ENCODE data around the gene FARP1.

FARP1 gene

GRCh38 chr13:98204546-98204945, 61.7 kb downstream of the FARP1 start:
- DNase-seq = no peak
- Histone ChIP-seq H3K4me3 (ENCODE audit: control insufficient read depth in 1 of 7, extremely low read depth in 1 of 7, insufficient read depth in 4 of 7, low read depth in 2 of 7, low read length in 6 of 7) (no peak overlapping the region), H3K27me3 (replicated peaks in 2 of 5; ENCODE audit: control insufficient read depth in 4 of 5, insufficient read depth in 5 of 5, low read length in 4 of 5) (no peaks in the 10 kb centered on the region), H3K9me3 (ENCODE audit: control extremely low read depth in 1 of 5, control insufficient read depth in 4 of 5, insufficient read depth in 2 of 5, low read depth in 1 of 5, low read length in 4 of 5) (peaks cover 0 to 11% (median 5%) of the 10 kb centered on the region in 5 experiments), H3K4me1 (ENCODE audit: control extremely low read depth in 1 of 4, control insufficient read depth in 4 of 4, insufficient read depth in 4 of 4, low read length in 3 of 4) (no peaks in the 10 kb centered on the region), H3K27ac (ENCODE audit: insufficient read depth in 1 of 2, low read depth in 1 of 2, low read length in 2 of 2, poor library complexity in 1 of 2, severe bottlenecking in 2 of 2) (no peak overlapping the region), H3K36me3 (ENCODE audit: control insufficient read depth in 4 of 4, insufficient read depth in 4 of 4, low read length in 3 of 4) (no peaks in the 10 kb centered on the region)
- no CpG with 5 or more reads among the region's 2 CpGs for WGBS (ENCODE audit: insufficient coverage)
- CTCF ChIA-PET = no interaction called here
- POLR2A ChIA-PET = no interaction called here

- no peaks in the 10 kb centered on the region for H3K36me3 ChIP-seq (ENCODE audit: control insufficient read depth in 4 of 4, insufficient read depth in 4 of 4, low read length in 3 of 4)
- WGBS (ENCODE audit: insufficient coverage) = 94% methylated on average over 3 of the region's 4 CpGs
- ChIA-PET CTCF (interaction anchor here (1.4 kb wide), 1 partner anchor 11 kb away, joined by 3 read pairs; no protein-coding TSS in a partner anchor), POLR2A (no interaction called here)
- no peak overlapping the region for H3K27ac ChIP-seq (ENCODE audit: insufficient read depth in 1 of 2, low read depth in 1 of 2, low read length in 2 of 2, poor library complexity in 1 of 2, severe bottlenecking in 2 of 2)
- DNase-seq = no peak
- H3K4me1 ChIP-seq (ENCODE audit: control extremely low read depth in 1 of 4, control insufficient read depth in 4 of 4, insufficient read depth in 4 of 4, low read length in 3 of 4) = no peaks in the 10 kb centered on the region
- peaks cover 0 to 11% (median 5%) of the 10 kb centered on the region in 5 experiments for H3K9me3 ChIP-seq (ENCODE audit: control extremely low read depth in 1 of 5, control insufficient read depth in 4 of 5, insufficient read depth in 2 of 5, low read depth in 1 of 5, low read length in 4 of 5)
- H3K4me3 ChIP-seq (ENCODE audit: control insufficient read depth in 1 of 7, extremely low read depth in 1 of 7, insufficient read depth in 4 of 7, low read depth in 2 of 7, low read length in 6 of 7) = no peak overlapping the region
- no peaks in the 10 kb centered on the region for H3K27me3 ChIP-seq (replicated peaks in 2 of 5; ENCODE audit: control insufficient read depth in 4 of 5, insufficient read depth in 5 of 5, low read length in 4 of 5)
Measured at GRCh38 chr13:98206946-98207345, 64.1 kb downstream of the FARP1 start.

- DNase-seq = no peak
- POLR2A ChIA-PET = no interaction called here
- Histone ChIP-seq H3K4me1 (ENCODE audit: control extremely low read depth in 1 of 4, control insufficient read depth in 4 of 4, insufficient read depth in 4 of 4, low read length in 3 of 4) (no peaks in the 10 kb centered on the region), H3K4me3 (ENCODE audit: control insufficient read depth in 1 of 7, extremely low read depth in 1 of 7, insufficient read depth in 4 of 7, low read depth in 2 of 7, low read length in 6 of 7) (no peak overlapping the region), H3K27me3 (replicated peaks in 2 of 5; ENCODE audit: control insufficient read depth in 4 of 5, insufficient read depth in 5 of 5, low read length in 4 of 5) (no peaks in the 10 kb centered on the region), H3K9me3 (ENCODE audit: control extremely low read depth in 1 of 5, control insufficient read depth in 4 of 5, insufficient read depth in 2 of 5, low read depth in 1 of 5, low read length in 4 of 5) (peaks cover 0 to 11% (median 5%) of the 10 kb centered on the region in 5 experiments), H3K27ac (ENCODE audit: insufficient read depth in 1 of 2, low read depth in 1 of 2, low read length in 2 of 2, poor library complexity in 1 of 2, severe bottlenecking in 2 of 2) (no peak overlapping the region), H3K36me3 (ENCODE audit: control insufficient read depth in 4 of 4, insufficient read depth in 4 of 4, low read length in 3 of 4) (no peaks in the 10 kb centered on the region)
- CTCF ChIA-PET = no interaction called here
- 100% methylated on average over 4 of the region's 4 CpGs for WGBS (ENCODE audit: insufficient coverage)
Measured at GRCh38 chr13:98207416-98207815, 64.5 kb downstream of the FARP1 start.

GRCh38 chr13:98208606-98209005, 65.7 kb downstream of the FARP1 start:
- H3K36me3 ChIP-seq (ENCODE audit: control insufficient read depth in 4 of 4, insufficient read depth in 4 of 4, low read length in 3 of 4) = no peaks in the 10 kb centered on the region
- H3K4me1 ChIP-seq (ENCODE audit: control extremely low read depth in 1 of 4, control insufficient read depth in 4 of 4, insufficient read depth in 4 of 4, low read length in 3 of 4) = no peaks in the 10 kb centered on the region
- CTCF ChIA-PET = interaction anchor here (0.6 kb wide), 1 partner anchor 140 kb away, joined by 4 read pairs; no protein-coding TSS in a partner anchor
- H3K9me3 ChIP-seq (ENCODE audit: control extremely low read depth in 1 of 5, control insufficient read depth in 4 of 5, insufficient read depth in 2 of 5, low read depth in 1 of 5, low read length in 4 of 5) = peaks cover 0 to 11% (median 5%) of the 10 kb centered on the region in 5 experiments
- no peak overlapping the region for H3K27ac ChIP-seq (ENCODE audit: insufficient read depth in 1 of 2, low read depth in 1 of 2, low read length in 2 of 2, poor library complexity in 1 of 2, severe bottlenecking in 2 of 2)
- 94% methylated on average over 4 of the region's 5 CpGs for WGBS (ENCODE audit: insufficient coverage)
- POLR2A ChIA-PET = no interaction called here
- H3K27me3 ChIP-seq (replicated peaks in 2 of 5; ENCODE audit: control insufficient read depth in 4 of 5, insufficient read depth in 5 of 5, low read length in 4 of 5) = no peaks in the 10 kb centered on the region
- H3K4me3 ChIP-seq (ENCODE audit: control insufficient read depth in 1 of 7, extremely low read depth in 1 of 7, insufficient read depth in 4 of 7, low read depth in 2 of 7, low read length in 6 of 7) = no peak overlapping the region
- no peak for DNase-seq

GRCh38 chr13:98212763-98213162, 69.9 kb downstream of the FARP1 start:
- ChIA-PET POLR2A (no interaction called here), CTCF (no interaction called here)
- no peaks in the 10 kb centered on the region for H3K4me1 ChIP-seq (ENCODE audit: control extremely low read depth in 1 of 4, control insufficient read depth in 4 of 4, insufficient read depth in 4 of 4, low read length in 3 of 4)
- peaks cover 0 to 5% (median 0%) of the 10 kb centered on the region in 5 experiments for H3K27me3 ChIP-seq (replicated peaks in 2 of 5; ENCODE audit: control insufficient read depth in 4 of 5, insufficient read depth in 5 of 5, low read length in 4 of 5)
- no peak overlapping the region for H3K4me3 ChIP-seq (ENCODE audit: control insufficient read depth in 1 of 7, extremely low read depth in 1 of 7, insufficient read depth in 4 of 7, low read depth in 2 of 7, low read length in 6 of 7)
- no peaks in the 10 kb centered on the region for H3K36me3 ChIP-seq (ENCODE audit: control insufficient read depth in 4 of 4, insufficient read depth in 4 of 4, low read length in 3 of 4)
- WGBS (ENCODE audit: insufficient coverage) = 100% methylated on average over 1 of the region's 5 CpGs
- DNase-seq = no peak
- H3K27ac ChIP-seq (ENCODE audit: insufficient read depth in 1 of 2, low read depth in 1 of 2, low read length in 2 of 2, poor library complexity in 1 of 2, severe bottlenecking in 2 of 2) = no peak overlapping the region
- no peaks in the 10 kb centered on the region for H3K9me3 ChIP-seq (ENCODE audit: control extremely low read depth in 1 of 5, control insufficient read depth in 4 of 5, insufficient read depth in 2 of 5, low read depth in 1 of 5, low read length in 4 of 5)

GRCh38 chr13:98213354-98213753, 70.5 kb downstream of the FARP1 start:
- CTCF ChIA-PET = no interaction called here

GRCh38 chr13:98214008-98214643, 71.2 kb downstream of the FARP1 start:
- no peak for DNase-seq
- peaks cover 0 to 5% (median 0%) of the 10 kb centered on the region in 5 experiments for H3K27me3 ChIP-seq (replicated peaks in 2 of 5; ENCODE audit: control insufficient read depth in 4 of 5, insufficient read depth in 5 of 5, low read length in 4 of 5)

More at GRCh38 chr13:98213354-98213753, 70.5 kb downstream of the FARP1 start:
- H3K4me3 ChIP-seq (ENCODE audit: control insufficient read depth in 1 of 7, extremely low read depth in 1 of 7, insufficient read depth in 4 of 7, low read depth in 2 of 7, low read length in 6 of 7) = no peak overlapping the region
- peaks cover 0 to 5% (median 0%) of the 10 kb centered on the region in 5 experiments for H3K27me3 ChIP-seq (replicated peaks in 2 of 5; ENCODE audit: control insufficient read depth in 4 of 5, insufficient read depth in 5 of 5, low read length in 4 of 5)
- POLR2A ChIA-PET = no interaction called here
- DNase-seq = no peak
- no peaks in the 10 kb centered on the region for H3K4me1 ChIP-seq (ENCODE audit: control extremely low read depth in 1 of 4, control insufficient read depth in 4 of 4, insufficient read depth in 4 of 4, low read length in 3 of 4)
- no peaks in the 10 kb centered on the region for H3K9me3 ChIP-seq (ENCODE audit: control extremely low read depth in 1 of 5, control insufficient read depth in 4 of 5, insufficient read depth in 2 of 5, low read depth in 1 of 5, low read length in 4 of 5)
- H3K27ac ChIP-seq (ENCODE audit: insufficient read depth in 1 of 2, low read depth in 1 of 2, low read length in 2 of 2, poor library complexity in 1 of 2, severe bottlenecking in 2 of 2) = no peak overlapping the region
- no peaks in the 10 kb centered on the region for H3K36me3 ChIP-seq (ENCODE audit: control insufficient read depth in 4 of 4, insufficient read depth in 4 of 4, low read length in 3 of 4)
- 100% methylated on average over 3 of the region's 8 CpGs for WGBS (ENCODE audit: insufficient coverage)

More at GRCh38 chr13:98214008-98214643, 71.2 kb downstream of the FARP1 start:
- WGBS (ENCODE audit: insufficient coverage) = 93% methylated on average over 14 of the region's 16 CpGs
- H3K4me1 ChIP-seq (ENCODE audit: control extremely low read depth in 1 of 4, control insufficient read depth in 4 of 4, insufficient read depth in 4 of 4, low read length in 3 of 4) = no peaks in the 10 kb centered on the region
- ChIA-PET POLR2A (no interaction called here), CTCF (no interaction called here)
- H3K4me3 ChIP-seq (ENCODE audit: control insufficient read depth in 1 of 7, extremely low read depth in 1 of 7, insufficient read depth in 4 of 7, low read depth in 2 of 7, low read length in 6 of 7) = no peak overlapping the region
- no peaks in the 10 kb centered on the region for H3K9me3 ChIP-seq (ENCODE audit: control extremely low read depth in 1 of 5, control insufficient read depth in 4 of 5, insufficient read depth in 2 of 5, low read depth in 1 of 5, low read length in 4 of 5)
- H3K36me3 ChIP-seq (ENCODE audit: control insufficient read depth in 4 of 4, insufficient read depth in 4 of 4, low read length in 3 of 4) = no peaks in the 10 kb centered on the region
- H3K27ac ChIP-seq (ENCODE audit: insufficient read depth in 1 of 2, low read depth in 1 of 2, low read length in 2 of 2, poor library complexity in 1 of 2, severe bottlenecking in 2 of 2) = no peak overlapping the region
